HG02571 (cell line): ENCODE data around the gene EVC.
"Not testable (repeated sequence)": the region's sequence is repeated elsewhere in the genome, so short reads cannot be mapped to it uniquely, and the experiment has no call there.

Experiments
- ATAC-seq: cut with Tn5 transposase; IDR thresholded peaks from one replicate; pipeline ENCODE4 v1.9.1; 2021; ENCODE audit warnings: mild to moderate bottlenecking, moderate library complexity; ENCODE audit not compliant: unreplicated experiment

EVC gene

GRCh38 chr4:5707778-5708448 is 3.1 kb upstream of the EVC start:
- no peak for ATAC-seq

- ATAC-seq: no peak
Measured at GRCh38 chr4:5708449-5709206, 2.4 kb upstream of the EVC start, which contains the start of gene EVC2. TSS of gene EVC2 (minus strand) at chr4:5708559. CDS start at chr4:5708513, 46 bp downstream.

GRCh38 chr4:5709207-5709575 is 1.8 kb upstream of the EVC start:
- no peak for ATAC-seq

DNA sequence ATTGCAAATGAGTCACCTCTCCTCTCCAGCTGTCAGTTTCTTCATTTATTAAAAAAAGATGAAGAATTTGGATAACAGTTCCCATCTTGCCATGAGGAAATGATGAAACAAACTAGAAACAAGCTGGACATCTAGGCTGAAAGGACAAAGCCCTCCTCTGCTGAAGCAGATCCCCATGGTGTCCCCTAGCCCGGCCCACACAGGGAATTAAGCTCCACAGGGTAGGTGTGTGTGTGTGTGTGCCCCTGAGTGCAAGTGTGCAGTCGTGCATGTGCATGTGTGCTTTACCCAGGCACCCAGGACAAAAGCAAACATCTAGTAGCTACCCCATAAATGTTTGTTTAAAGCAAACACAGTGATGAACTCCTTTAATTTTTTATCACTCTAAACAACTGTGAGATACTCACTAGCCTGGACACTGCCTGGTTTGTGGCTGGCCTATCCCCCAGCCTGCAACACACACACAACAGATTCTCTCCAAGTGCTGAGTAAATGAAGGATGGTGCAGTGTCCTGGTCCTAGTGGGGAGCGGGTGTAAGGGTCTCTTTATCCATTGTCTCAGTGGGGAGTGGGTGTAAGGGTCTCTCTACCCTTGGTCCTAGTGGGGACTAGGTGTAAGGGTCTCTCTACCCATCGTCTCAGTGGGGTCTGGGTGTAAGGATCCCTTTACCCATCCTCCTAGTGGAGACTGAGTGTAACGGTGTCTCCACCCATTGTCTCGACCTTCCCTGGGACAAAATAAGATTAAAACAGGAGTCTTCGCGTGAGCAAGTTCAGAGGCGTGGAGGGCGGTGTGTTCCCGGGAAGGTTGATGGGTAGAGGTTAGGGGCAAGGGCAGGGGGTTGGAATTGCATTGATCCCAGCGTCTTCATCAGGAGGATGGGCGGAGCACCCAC is 688 bp upstream of the EVC start:
- no peak for ATAC-seq

DNA sequence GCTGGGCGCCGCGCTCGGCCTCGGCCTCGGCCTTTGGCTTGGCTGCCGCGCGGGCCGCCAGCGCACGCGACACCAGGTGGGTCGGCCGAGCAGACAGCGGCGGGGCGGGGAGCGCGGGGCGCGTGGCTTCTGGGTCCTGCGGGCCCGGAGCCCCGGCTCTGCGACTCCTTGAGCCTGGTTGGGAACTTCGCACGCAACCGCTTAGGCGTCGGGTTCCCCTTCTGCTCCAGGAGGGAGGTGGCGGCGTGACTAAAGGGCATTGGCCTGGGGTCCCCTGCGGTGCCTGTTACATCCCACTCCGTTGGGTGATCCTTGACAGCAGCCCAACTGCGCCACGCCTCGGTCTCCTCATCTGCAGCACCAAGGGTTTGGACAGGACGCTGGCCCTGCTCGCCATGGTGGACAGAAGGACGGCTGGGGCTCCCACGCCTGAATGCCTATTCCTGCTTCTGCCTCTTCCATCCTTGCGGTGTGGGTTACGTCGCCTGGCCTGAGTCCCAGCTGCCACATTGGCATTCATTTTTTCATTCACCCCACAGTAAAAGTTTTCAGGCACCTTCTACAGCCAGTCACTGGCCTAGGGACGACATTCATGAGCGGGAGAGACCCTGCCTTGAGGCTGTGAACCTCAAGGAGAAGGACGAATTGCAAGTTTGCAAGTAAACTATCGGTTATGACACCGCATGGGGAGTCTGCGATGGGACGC is 631 bp downstream of the EVC start:
- no peak for ATAC-seq

GRCh38 chr4:5712517-5712916 is 1.5 kb downstream of the EVC start:
- ATAC-seq: no peak

GRCh38 chr4:5712931-5713330 is 1.9 kb downstream of the EVC start:
- ATAC-seq: no peak

- ATAC-seq: no peak
Measured at GRCh38 chr4:5713861-5714260, 2.9 kb downstream of the EVC start.

DNA sequence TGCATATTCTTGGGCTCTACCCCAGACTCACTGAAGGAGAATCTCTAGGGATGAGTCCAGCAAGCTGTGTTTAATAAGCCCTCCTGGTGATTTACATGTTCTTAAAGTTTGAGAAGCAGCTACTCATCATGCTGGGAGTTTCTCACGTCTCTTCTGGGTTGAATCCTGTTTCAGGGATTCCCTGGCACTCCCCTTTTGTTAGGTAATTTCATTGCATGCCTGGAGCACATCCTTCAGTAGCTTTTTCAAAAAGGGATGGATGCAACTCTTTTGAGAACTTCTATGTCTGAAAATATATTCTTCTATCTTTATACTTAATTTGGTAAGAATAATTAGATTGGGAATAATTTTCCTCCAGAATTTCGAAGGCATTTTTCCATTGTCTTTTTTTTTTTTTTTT is 4.4 kb downstream of the EVC start:
- ATAC-seq: no peak

- ATAC-seq: no peak
Measured at GRCh38 chr4:5716391-5716790, 5.4 kb downstream of the EVC start.

DNA sequence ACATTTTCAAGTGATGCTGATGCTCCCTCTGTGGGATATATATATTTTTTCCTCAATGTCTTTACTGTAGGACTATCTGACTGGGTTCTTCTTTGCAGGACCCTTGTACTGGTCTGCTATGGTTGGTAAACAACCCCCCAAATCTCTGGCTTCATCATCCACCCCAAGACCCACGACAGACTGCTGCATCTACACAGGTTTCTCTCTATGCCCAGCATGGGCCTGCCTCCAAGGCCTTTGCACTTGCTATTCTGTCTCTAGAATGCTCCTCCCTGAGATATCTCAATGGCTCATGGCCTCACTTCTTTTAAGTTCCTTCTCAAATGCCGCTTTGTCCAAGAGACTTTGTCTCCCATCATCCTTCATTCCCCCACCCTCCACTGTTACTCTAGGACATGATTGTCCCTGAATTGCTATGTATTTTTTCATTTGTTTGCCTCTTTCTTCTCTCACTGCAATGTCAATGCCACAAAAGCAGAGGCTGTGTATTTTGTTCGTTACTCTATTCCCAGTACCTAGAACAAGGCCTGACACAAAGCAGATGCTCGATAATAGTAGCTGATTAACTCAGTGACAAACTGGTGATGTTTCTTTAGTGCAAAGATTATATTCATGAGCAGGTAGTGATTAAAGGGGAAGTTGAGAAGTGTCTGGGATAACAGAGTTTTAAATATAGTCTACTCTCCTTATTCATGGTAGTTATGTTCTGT is 6.6 kb downstream of the EVC start:
- no peak for ATAC-seq

DNA sequence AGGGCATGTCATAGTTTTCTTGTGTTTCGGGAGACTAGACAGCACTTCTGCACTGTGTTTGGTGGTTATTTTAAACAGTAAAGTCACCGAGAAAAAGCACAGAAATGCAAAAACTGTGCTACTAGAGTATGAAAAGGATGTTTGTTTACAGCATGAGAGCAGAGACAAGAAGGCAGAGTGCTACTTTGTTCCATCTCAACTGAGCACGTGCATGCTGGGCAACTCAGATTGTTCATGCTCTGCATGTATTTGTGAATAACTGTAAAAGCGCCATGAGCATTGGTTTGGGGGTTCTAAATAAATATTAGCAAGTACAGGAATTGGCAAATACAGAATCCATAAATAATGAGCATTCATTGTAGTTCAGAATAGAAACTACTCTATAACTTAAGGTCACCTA is 7.4 kb downstream of the EVC start:
- no peak for ATAC-seq

DNA sequence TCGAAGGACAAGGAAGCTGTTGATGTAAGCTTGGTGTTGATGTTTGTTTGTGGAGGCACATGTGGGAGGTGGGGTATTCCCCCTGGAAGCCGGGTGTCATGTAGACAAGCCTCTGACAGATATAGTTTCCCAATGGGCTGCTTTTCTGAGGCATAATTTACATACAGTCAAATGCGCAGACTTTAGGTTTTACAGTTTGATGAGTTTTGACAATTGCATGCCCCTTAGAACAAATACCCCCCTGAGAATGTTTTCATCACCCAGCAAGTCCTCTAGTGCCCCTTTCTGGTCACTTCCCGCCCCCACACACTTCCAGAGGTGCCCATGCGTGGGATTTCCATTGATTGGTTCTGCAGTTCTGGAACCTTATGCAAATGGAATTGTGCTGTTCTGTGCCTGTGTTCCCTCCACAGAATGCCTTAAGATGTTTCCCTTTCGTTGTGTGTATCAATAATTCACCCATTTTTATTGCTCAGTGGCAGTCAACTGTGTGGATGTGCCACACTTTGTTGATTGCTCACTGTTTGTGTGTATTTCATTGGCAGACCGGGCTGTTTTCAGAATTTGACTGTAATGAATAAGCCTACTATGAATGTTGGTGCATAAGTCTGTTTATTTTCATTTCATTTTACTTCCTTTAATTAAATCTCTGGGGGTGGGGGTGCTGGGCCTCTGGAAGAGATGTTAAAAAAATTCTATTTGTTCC is 8.5 kb downstream of the EVC start:
- no peak for ATAC-seq

DNA sequence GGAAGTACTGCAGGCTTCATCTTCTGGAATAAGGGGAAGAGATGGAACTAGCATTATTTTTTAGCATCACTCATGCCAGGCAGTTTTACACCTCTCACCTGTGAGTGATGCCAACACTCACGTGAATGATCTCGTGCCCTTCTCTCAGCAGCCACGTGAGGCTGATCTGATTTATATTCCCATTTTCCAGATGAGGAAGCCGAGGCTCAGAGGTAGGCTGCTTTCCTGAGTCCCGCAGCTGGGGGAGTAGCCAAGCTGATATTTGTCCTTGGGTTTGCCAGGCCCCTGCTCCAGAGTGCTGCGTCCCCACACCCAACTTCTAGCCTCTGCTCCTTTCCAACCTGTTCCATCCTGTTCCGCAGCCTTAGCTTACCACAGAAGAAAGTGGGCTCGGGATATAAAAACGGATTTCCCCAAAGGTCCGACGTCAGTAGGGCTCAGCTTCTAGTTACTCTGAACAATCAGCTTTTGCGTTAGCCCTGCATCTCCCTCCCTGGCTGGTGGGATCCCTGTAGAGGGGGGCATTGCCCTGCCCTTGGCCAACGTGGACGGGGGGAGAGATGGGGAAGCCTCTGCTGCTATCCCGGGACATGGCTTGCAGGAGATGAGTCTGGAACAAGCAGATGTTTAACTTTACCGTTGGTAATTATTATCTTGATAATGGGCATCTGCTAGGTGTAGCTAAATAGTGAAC is 9.3 kb downstream of the EVC start:
- ATAC-seq: no peak

DNA sequence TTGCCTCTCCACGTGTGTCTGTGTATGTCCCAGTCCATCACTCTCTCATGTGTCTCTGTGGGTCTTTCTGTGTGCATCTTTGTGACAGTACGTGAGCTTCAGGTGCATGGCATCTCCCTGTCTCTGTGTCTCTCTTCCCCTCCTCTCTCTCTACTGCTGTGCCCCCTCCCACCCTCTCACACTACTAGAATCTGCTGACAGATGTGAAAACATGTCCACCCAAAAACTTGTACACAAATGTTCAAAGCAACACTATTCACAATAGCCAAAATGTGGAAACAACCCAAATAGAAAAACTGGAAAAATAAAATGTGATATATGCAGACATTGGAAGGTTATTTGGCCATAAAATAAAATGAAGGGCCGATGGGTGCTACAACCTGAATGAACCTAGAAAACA is 10.0 kb downstream of the EVC start:
- no peak for ATAC-seq

DNA sequence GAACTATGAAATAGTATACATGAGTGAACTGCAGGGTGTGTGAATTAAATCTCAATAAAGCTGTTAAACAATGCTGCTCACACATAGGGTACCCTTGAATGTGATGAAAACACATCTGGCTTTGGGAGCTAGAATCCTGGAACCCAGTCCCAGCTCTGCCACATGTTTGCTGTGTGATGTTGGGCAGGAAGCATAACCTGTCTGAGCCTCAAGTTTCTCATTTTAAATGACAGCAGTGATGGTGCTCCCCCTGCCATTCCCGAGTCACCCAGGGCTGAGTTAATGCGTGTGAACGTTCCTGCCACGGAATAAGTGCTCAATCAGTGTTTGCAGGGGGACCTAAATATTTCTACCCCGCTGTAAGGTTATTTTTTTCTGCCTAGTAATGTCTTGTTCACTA is 10.9 kb downstream of the EVC start:
- ATAC-seq: no peak

DNA sequence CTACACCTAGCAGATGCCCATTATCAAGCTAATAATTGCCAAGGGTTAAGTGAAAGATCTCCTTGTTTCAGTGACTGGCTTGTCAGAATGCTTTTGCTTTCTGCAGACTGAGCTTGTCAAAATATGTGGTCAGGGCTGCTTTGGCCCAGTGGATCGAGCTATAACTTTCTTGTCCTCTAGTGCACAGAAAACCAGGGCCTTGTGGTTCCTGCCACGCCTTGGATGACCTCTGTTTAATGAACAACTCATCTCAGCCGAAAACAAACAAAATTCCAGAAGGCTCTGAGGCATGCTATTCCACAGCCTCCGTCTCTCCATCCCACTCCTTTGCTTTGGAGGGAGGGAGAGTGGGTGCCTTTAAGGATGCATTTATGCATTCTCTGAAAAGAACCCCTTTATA is 11.3 kb downstream of the EVC start:
- ATAC-seq: no peak

DNA sequence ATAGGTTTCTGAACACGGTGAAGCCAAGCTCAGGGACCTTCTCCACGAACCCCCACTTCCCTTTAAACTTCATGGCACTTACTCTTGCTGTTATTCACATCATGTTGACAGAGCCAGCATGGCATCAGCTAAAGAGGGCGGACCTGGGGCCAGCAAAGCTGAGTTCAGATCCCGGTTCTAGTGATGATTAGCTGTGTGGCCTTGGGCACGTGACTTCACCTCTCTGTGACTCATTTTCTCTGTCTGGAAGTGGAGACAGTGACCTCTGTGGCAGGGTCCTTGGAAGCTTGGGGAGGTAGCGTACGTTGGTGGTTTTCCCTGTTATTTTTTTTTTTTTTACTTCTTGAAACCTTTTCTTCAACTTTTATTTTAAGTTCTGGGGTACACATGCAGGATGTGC is 13.4 kb downstream of the EVC start:
- no peak for ATAC-seq

- ATAC-seq: not testable (repeated sequence)
Measured at GRCh38 chr4:5728412-5728811, 17.4 kb downstream of the EVC start.
